ENCODE data around the gene KANSL1.

- TF ChIP-seq USF1 (IDR thresholded peaks at IDR 0.05; ENCODE audit: borderline replicate concordance, low read depth) (no peak), EZH2phosphoT487 (IDR thresholded peaks at IDR 0.05; ENCODE audit: borderline replicate concordance, low read depth) (no peak), EP300 (IDR thresholded peaks at IDR 0.05; ENCODE audit: borderline replicate concordance in 1 of 2, low read depth in 1 of 2, low read length in 1 of 2) (no peak), CTCF (IDR thresholded peaks at IDR 0.05) (no peak), SIN3A (IDR thresholded peaks at IDR 0.05; ENCODE audit: borderline replicate concordance, low read depth, low read length) (no peak), FOXJ3 (CRISPR knock-in tag; IDR thresholded peaks at IDR 0.05) (no peak)
- TF ChIP-seq, protein P1, sequence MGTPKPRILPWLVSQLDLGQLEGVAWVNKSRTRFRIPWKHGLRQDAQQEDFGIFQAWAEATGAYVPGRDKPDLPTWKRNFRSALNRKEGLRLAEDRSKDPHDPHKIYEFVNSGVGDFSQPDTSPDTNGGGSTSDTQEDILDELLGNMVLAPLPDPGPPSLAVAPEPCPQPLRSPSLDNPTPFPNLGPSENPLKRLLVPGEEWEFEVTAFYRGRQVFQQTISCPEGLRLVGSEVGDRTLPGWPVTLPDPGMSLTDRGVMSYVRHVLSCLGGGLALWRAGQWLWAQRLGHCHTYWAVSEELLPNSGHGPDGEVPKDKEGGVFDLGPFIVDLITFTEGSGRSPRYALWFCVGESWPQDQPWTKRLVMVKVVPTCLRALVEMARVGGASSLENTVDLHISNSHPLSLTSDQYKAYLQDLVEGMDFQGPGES (IDR thresholded peaks at IDR 0.05; ENCODE audit: low read depth, low read length) = no peak
Measured at GRCh38 chr17:46150216-46150963, 42.8 kb downstream of the KANSL1 start.
